Osteocyte (in vitro differentiated cells): ENCODE data around the gene KLHDC7B. TPM values are rescaled to one million over a fixed set of nuclear protein-coding genes. Genes with fewer than 3 reads are reported as not detected.
"Not testable (repeated sequence)": the region's sequence is repeated elsewhere in the genome, so short reads cannot be mapped to it uniquely, and the experiment has no call there.

Source experiments
- DNase-seq: peaks from one replicate; pipeline ENCODE4 v3.0.0; 2021; ENCODE audit warnings: mixed read lengths; ENCODE audit not compliant: unreplicated experiment; ENCODE audit errors: extremely low spot score
- H3K27ac Mint-ChIP-seq: one replicate; pipeline ENCODE4 v1.8.0; 2021; ENCODE audit warnings: mild to moderate bottlenecking, mixed read lengths; ENCODE audit not compliant: unreplicated experiment
- H3K27me3 Mint-ChIP-seq: one replicate; pipeline ENCODE4 v1.8.0; 2021; ENCODE audit warnings: mixed read lengths; ENCODE audit not compliant: unreplicated experiment
- H3K36me3 Mint-ChIP-seq: one replicate; pipeline ENCODE4 v1.8.0; 2021; ENCODE audit warnings: mixed read lengths; ENCODE audit not compliant: unreplicated experiment
- H3K4me1 Mint-ChIP-seq: one replicate; pipeline ENCODE4 v1.8.0; 2021; ENCODE audit warnings: mixed read lengths; ENCODE audit not compliant: unreplicated experiment
- H3K4me3 Mint-ChIP-seq: one replicate; pipeline ENCODE4 v1.8.0; 2021; ENCODE audit warnings: mild to moderate bottlenecking, moderate library complexity, mixed read lengths; ENCODE audit not compliant: unreplicated experiment
- H3K9me3 Mint-ChIP-seq: one replicate; pipeline ENCODE4 v1.8.0; 2021; ENCODE audit warnings: mixed read lengths; ENCODE audit not compliant: unreplicated experiment
- CTCF ChIP-seq: fragments of 200-600 bp; sonication (generic); IDR thresholded peaks from 2 replicates; pipeline ENCODE4 v1.5.0; 2021; ENCODE audit warnings: antibody characterized with exemption, mild to moderate bottlenecking, moderate library complexity
- total RNA-seq: library from RNA; stranded (reverse); gene quantifications from 2 replicates; pipeline ENCODE4 v1.2.1, GENCODE V29; 2021

Gene KLHDC7B
- total RNA-seq, 1 donor from 2014 or later: 0.21 TPM

DNA sequence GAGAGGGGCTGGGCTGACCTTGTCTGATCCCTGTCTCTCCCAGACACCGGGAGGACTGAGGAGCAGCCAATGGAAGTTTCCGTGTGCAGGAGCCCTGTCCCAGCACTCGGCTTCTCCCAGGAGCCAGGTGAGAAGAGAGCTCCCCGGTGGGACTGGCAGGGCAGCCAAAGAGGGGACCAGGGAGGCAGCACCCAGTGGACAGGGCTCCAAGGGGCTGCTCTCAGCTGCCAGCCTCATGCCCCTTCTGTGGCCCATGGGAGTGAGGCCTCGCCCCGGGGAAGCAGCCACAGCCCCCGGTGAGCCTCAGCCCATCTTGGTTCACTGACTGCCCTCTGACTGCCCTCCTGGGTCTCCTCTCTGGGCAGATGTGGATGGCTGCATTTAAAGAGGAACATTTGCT lies 27.1 kb upstream of the KLHDC7B start:
- H3K9me3 Mint-ChIP-seq: no peaks in the 10 kb centered on the region
- no peak for DNase-seq
- no peak for TF ChIP-seq CTCF
- no peak overlapping the region for H3K4me3 Mint-ChIP-seq
- H3K27me3 Mint-ChIP-seq: no peaks in the 10 kb centered on the region
- peaks cover 13% of the 10 kb centered on the region for H3K36me3 Mint-ChIP-seq
- peaks cover 2% of the 10 kb centered on the region for H3K4me1 Mint-ChIP-seq
- H3K27ac Mint-ChIP-seq: no peak overlapping the region

DNA sequence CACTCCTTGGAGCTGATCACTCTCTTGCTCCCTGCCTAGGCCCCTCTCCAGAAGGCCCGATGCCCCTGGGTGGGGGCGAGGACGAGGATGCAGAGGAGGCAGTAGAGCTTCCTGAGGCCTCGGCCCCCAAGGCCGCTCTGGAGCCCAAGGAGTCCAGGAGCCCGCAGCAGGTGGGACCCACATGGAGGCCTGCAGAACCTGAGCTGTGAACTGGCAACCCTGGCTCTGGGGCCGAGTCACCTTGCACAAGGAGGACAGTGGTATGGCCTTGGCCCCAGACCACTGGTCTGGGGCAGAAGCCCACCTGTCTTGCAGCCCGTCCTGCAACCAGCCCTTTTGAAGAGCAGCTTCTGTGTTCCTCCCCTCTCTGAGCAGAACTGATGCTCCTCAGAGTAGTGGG lies 26.5 kb upstream of the KLHDC7B start:
- H3K4me1 Mint-ChIP-seq: peaks cover 2% of the 10 kb centered on the region
- H3K27me3 Mint-ChIP-seq: no peaks in the 10 kb centered on the region
- H3K9me3 Mint-ChIP-seq: no peaks in the 10 kb centered on the region
- TF ChIP-seq CTCF: no peak
- no peak overlapping the region for H3K27ac Mint-ChIP-seq
- no peak overlapping the region for H3K4me3 Mint-ChIP-seq
- DNase-seq: no peak
- peaks cover 13% of the 10 kb centered on the region for H3K36me3 Mint-ChIP-seq

GRCh38 chr22:50520184-50520583 lies 25.5 kb upstream of the KLHDC7B start:
- H3K27ac Mint-ChIP-seq, H3K27me3 Mint-ChIP-seq, H3K9me3 Mint-ChIP-seq, H3K4me3 Mint-ChIP-seq, DNase-seq, H3K4me1 Mint-ChIP-seq: not testable (repeated sequence)
- peaks cover 12% of the 10 kb centered on the region for H3K36me3 Mint-ChIP-seq

- no peaks in the 10 kb centered on the region for H3K9me3 Mint-ChIP-seq
- no peak overlapping the region for H3K4me3 Mint-ChIP-seq
- TF ChIP-seq CTCF: no peak
- peaks cover 10% of the 10 kb centered on the region for H3K4me1 Mint-ChIP-seq
- H3K27ac Mint-ChIP-seq: no peak overlapping the region
- peaks cover 12% of the 10 kb centered on the region for H3K36me3 Mint-ChIP-seq
- H3K27me3 Mint-ChIP-seq: no peaks in the 10 kb centered on the region
- no peak for DNase-seq
Measured at GRCh38 chr22:50520826-50521453, 24.8 kb upstream of the KLHDC7B start.

GRCh38 chr22:50521710-50522109 lies 24.0 kb upstream of the KLHDC7B start:
- H3K9me3 Mint-ChIP-seq: no peaks in the 10 kb centered on the region
- no peak for TF ChIP-seq CTCF
- H3K27ac Mint-ChIP-seq: no peak overlapping the region
- no peaks in the 10 kb centered on the region for H3K27me3 Mint-ChIP-seq
- peaks cover 12% of the 10 kb centered on the region for H3K4me1 Mint-ChIP-seq
- H3K4me3 Mint-ChIP-seq: no peak overlapping the region
- DNase-seq: no peak
- H3K36me3 Mint-ChIP-seq: peaks cover 12% of the 10 kb centered on the region
